Measurements from ENCODE around the gene STYXL1. TPM values are rescaled to one million over a fixed set of nuclear protein-coding genes. Genes with fewer than 3 reads are reported as not detected.

Gene STYXL1
- total RNA-seq, 2 donors from 2014 or later = 9.3 to 14.6 TPM

DNA sequence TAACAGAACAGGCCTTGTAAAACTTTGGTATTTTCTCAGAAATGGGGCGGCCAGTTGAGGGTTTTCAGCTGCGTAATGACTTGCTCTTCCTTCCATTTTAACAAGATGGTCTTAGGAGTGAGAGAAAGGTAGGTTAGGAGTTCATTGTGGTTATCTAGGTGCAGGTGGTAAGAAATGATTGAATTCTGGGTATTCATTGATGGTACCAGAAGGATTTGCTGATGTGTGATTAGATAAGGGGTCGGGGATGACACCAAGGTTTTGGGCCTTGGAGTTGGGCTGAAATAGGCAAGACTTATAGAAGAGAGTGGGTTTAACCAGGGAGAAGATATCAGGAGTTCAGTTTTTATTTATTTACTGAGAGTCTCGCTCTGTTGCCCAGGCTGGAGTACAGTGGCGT, 2.7 kb upstream of the STYXL1 start:
- DNase-seq (ENCODE audit: low spot score) (no peak), ATAC-seq (ENCODE audit: insufficient number of reproducible peaks, low FRiP score, low read depth) (no peak)
- TF ChIP-seq, protein P1, sequence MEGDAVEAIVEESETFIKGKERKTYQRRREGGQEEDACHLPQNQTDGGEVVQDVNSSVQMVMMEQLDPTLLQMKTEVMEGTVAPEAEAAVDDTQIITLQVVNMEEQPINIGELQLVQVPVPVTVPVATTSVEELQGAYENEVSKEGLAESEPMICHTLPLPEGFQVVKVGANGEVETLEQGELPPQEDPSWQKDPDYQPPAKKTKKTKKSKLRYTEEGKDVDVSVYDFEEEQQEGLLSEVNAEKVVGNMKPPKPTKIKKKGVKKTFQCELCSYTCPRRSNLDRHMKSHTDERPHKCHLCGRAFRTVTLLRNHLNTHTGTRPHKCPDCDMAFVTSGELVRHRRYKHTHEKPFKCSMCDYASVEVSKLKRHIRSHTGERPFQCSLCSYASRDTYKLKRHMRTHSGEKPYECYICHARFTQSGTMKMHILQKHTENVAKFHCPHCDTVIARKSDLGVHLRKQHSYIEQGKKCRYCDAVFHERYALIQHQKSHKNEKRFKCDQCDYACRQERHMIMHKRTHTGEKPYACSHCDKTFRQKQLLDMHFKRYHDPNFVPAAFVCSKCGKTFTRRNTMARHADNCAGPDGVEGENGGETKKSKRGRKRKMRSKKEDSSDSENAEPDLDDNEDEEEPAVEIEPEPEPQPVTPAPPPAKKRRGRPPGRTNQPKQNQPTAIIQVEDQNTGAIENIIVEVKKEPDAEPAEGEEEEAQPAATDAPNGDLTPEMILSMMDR (IDR thresholded peaks at IDR 0.05) = no peak
- no peaks in the 10 kb centered on the region for H3K9me3 ChIP-seq
- no peaks in the 10 kb centered on the region for H3K27me3 ChIP-seq (replicated peaks; ENCODE audit: insufficient read depth)
- no peaks in the 10 kb centered on the region for H3K36me3 ChIP-seq
- no peak overlapping the region for H3K4me3 ChIP-seq
- H3K27ac ChIP-seq = no peak overlapping the region
- H3K4me1 ChIP-seq (ENCODE audit: control insufficient read depth in 1 of 2, low read depth in 2 of 2) = peaks cover 16 to 26% of the 10 kb centered on the region in 2 donors

GRCh38 chr7:76049295-76049694, 1.5 kb upstream of the STYXL1 start:
- Histone ChIP-seq H3K36me3 (no peaks in the 10 kb centered on the region), H3K27me3 (replicated peaks; ENCODE audit: insufficient read depth) (no peaks in the 10 kb centered on the region), H3K9me3 (no peaks in the 10 kb centered on the region), H3K4me3 (peak overlapping the region; percentile 84), H3K4me1 (ENCODE audit: control insufficient read depth in 1 of 2, low read depth in 2 of 2) (peaks cover 16 to 26% of the 10 kb centered on the region in 2 donors), H3K27ac (no peak overlapping the region)
- DNase-seq (ENCODE audit: low spot score) (no peak), ATAC-seq (ENCODE audit: insufficient number of reproducible peaks, low FRiP score, low read depth) (no peak)
- TF ChIP-seq, protein P1 (IDR thresholded peaks at IDR 0.05) = no peak

GRCh38 chr7:76048668-76048988, 828 bp upstream of the STYXL1 start:
- Histone ChIP-seq H3K4me1 (ENCODE audit: control insufficient read depth in 1 of 2, low read depth in 2 of 2) (peaks cover 16 to 26% of the 10 kb centered on the region in 2 donors), H3K27me3 (replicated peaks; ENCODE audit: insufficient read depth) (no peaks in the 10 kb centered on the region), H3K9me3 (no peaks in the 10 kb centered on the region), H3K36me3 (no peaks in the 10 kb centered on the region), H3K27ac (peak overlapping the region; percentile 92 to 93), H3K4me3 (peak overlapping the region; percentile 84)
- TF ChIP-seq, protein P1 (IDR thresholded peaks at IDR 0.05) = no peak
- DNase-seq (ENCODE audit: low spot score) (no peak), ATAC-seq (ENCODE audit: insufficient number of reproducible peaks, low FRiP score, low read depth) (no peak)

GRCh38 chr7:76047305-76047810, 442 bp downstream of the STYXL1 start:
- Histone ChIP-seq H3K27me3 (replicated peaks; ENCODE audit: insufficient read depth) (no peaks in the 10 kb centered on the region), H3K4me3 (peak overlapping the region; percentile 84), H3K9me3 (no peaks in the 10 kb centered on the region), H3K36me3 (no peaks in the 10 kb centered on the region), H3K4me1 (ENCODE audit: control insufficient read depth in 1 of 2, low read depth in 2 of 2) (peaks cover 16 to 22% of the 10 kb centered on the region in 2 donors), H3K27ac (peak overlapping the region; percentile 92 to 93)
- TF ChIP-seq, protein P1 (IDR thresholded peaks at IDR 0.05) = no peak
- peak; percentile 10 for ATAC-seq (ENCODE audit: insufficient number of reproducible peaks, low FRiP score, low read depth)
- no peak for DNase-seq (ENCODE audit: low spot score)

DNA sequence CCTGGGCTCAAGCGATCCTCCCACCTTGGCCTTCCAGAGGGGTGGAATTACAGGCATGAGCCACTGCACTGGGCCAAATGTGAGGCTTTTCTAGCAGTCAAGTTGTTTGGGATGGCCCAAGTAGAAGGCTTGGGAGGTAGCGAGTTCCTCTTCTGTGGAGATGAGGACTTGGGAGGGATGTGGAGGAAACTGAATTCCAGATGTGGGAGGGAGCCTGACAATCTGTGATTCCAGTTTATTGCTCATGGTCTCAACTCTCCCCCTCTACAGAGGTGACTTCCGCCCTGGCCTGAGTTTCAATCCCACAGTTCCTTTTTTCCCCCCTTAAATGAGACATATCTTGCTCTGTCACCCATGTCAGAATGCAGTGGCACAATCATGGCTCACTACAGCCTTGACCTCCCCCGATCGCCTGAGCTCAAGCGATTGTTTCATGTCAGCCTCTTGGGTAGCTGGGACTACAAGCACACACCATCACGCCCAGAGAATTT, 3.4 kb downstream of the STYXL1 start:
- DNase-seq (ENCODE audit: low spot score) = no peak
- TF ChIP-seq, protein P1 (IDR thresholded peaks at IDR 0.05) = no peak
- no peak for ATAC-seq (ENCODE audit: insufficient number of reproducible peaks, low FRiP score, low read depth)
- H3K4me1 ChIP-seq (ENCODE audit: control insufficient read depth in 1 of 2, low read depth in 2 of 2) = peaks cover 16 to 21% of the 10 kb centered on the region in 2 donors
- no peaks in the 10 kb centered on the region for H3K9me3 ChIP-seq
- H3K27me3 ChIP-seq (replicated peaks; ENCODE audit: insufficient read depth) = no peaks in the 10 kb centered on the region
- H3K36me3 ChIP-seq = peaks cover 5% of the 10 kb centered on the region
- no peak overlapping the region for H3K4me3 ChIP-seq
- no peak overlapping the region for H3K27ac ChIP-seq

Data from thoracic aorta (tissue), 2 donors.